Cerebellar nuclear complex (tissue), 1 donor: ENCODE measurements around the gene IRF6.

ENCODE experiments used
- DNase-seq, 2 experiments: peaks; one replicate each; lab custom pipeline; 2025; lab: John Stamatoyannopoulos, UW

Gene IRF6

GRCh38 chr1:209759829-209760359 is 46.0 kb downstream of the IRF6 start:
- no peak for DNase-seq

GRCh38 chr1:209758400-209758799 is 47.5 kb downstream of the IRF6 start:
- no peak for DNase-seq

- no peak for DNase-seq
Measured at GRCh38 chr1:209756615-209757445, 49.1 kb downstream of the IRF6 start.

- no peak for DNase-seq
Measured at GRCh38 chr1:209755926-209756614, 49.9 kb downstream of the IRF6 start, which contains the start of gene TRAF3IP3. Gene TRAF3IP3, plus strand, starts transcription at chr1:209756053. Its CDS starts 3,987 bp downstream, at chr1:209760040.

DNA sequence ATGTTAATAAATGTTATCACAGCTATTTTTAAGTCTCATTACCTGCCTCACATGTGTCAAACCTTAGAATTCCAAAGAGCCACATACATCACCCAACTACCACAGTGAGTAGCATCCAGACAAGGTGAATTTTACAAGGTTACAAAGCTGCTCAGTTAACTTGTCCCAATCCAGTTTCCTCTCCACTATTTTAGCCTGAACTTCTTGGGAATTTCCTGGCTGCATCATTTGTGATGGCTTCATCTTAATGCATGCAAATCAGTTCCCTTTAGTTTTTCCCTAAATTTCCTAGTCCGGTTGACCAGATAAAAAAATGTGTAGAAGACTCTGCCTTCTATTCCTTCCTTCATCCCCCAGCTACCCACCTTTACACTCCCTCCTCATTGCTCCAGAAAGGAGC is 50.7 kb downstream of the IRF6 start:
- DNase-seq = no peak

GRCh38 chr1:209752890-209753289 is 53.1 kb downstream of the IRF6 start:
- no peak for DNase-seq

DNA sequence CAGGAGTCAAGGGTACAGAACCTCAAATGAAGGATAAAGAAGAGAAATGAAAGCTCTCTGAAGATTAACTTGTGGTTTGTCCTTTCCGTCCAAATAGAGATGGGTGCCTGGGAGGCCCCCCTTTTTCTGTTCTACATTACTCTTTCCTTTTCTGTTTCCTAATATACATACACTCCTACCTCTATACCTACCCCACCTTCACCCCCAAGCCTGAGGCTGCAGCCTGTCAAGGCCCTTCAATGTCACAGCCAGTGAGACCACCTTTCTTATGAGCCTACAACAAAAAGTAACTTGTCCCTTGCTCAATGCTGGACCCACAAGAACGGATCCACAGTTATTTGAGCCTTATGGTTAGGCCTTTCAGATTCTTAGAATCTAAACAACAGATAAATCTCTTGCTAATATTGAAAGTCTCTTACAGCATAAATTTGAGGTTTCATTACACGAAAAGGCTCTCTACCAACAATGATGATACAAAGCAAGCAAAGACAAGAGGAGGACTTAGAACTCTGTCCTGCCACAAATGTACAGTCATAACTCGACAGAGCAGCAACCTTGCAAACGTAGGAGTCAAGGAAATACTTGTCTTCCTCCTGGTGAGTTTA is 54.2 kb downstream of the IRF6 start:
- no peak for DNase-seq

DNA sequence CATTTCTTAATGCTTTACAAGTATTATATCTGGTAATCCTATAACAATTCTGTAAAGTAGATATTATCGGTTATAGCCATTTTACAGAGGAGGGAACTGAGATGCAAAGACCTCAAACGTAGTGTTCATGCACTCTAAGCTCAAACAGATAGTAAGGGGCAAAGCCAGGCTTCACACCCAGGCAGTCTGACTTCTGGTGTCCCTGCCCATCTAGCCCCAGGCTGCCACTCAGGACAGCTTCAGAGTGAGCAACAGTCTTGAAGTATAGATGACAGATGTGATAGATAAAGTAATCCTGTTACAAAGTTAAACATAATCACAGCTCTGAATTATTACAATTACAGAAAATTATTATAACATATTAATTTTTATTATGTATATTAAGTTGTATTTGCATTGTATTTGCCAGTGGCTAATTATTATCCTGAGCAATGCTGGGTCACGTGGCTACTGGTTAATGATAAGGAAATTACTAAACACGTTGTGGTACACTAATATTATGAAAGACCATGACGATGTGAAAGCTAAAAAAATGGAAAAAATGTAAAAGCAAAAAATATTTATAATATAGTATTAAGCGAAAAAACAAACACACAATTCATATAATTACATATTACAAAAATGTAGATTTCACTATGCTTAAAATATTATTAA is 56.1 kb downstream of the IRF6 start:
- no peak for DNase-seq

- DNase-seq = no peak
Measured at GRCh38 chr1:209749205-209749604, 56.7 kb downstream of the IRF6 start.

GRCh38 chr1:209748620-209749019 is 57.3 kb downstream of the IRF6 start:
- no peak for DNase-seq

GRCh38 chr1:209747580-209748262 is 58.2 kb downstream of the IRF6 start:
- no peak for DNase-seq

DNA sequence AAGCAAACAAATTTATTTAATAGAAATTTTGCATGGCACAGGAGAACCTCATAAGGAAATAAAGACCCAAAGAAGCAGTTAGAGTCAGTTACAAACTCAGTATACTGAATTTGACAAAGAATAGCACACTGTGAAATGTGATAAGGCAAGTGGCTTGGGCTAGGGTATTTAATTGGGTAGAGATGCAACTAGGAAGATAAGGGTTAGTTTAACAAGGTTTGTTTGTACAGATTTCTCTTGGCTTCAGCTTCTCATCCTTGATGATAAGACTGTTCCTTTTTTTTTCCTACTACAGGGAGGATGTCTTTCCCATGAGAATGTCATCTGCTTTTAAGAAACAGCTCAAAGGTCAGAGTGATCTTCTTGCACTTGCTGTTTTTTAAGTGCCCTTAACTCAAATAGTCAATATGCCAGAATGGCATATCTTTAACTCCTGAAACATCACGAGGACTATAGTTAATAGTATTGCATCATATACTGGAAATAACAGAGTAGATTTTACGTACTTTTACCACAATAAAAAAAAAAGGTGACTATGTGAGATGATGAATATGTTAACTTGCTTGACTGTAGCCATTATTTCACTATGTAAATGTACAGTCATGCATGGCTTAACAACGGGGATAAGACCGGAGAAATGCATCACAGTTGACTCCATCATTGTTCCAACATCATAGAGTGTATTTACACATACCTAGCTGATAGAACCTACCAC is 59.3 kb downstream of the IRF6 start:
- DNase-seq = no peak

GRCh38 chr1:209743145-209743482 is 62.8 kb downstream of the IRF6 start:
- DNase-seq = no peak

- DNase-seq = no peak
Measured at GRCh38 chr1:209742409-209743144, 63.4 kb downstream of the IRF6 start.

DNA sequence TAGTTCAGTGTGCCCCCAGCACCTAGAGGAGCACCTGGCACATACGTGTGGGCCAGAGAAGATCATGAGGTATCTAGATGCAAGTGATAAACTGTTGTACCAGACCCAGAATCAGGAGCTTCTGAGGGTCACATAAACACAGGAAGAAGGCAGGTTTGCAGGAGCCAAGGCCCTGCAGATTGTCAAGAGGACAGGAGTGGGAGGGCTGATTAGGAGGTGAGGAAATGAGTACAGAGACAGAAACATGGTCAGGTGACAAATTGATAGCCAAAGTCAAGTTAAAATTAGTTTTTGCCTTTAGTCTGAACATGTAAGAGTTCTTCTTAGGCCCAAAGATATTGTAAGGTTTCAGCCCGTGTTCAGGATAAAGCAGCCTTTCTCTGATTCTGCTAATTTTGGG is 64.1 kb downstream of the IRF6 start:
- no peak for DNase-seq

DNA sequence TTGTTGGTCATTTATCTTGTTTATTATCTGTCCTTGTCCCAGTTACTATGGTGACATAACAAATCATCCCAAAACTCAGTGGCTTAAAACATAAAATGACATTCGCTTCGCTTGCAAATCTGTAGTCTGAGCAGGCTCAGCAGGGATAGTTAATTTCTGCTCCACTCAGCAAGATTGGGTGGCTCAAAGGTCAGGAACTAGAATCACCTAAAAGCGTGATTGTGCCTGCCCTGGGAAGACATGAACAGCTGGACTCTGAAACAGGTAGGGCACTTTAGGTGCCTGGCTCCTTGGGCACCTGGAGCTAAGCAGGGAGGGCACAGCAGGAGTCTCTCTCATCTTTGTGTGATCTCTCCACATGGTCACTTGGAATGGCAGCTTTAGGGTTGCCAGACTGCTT is 64.7 kb downstream of the IRF6 start:
- no peak for DNase-seq

DNA sequence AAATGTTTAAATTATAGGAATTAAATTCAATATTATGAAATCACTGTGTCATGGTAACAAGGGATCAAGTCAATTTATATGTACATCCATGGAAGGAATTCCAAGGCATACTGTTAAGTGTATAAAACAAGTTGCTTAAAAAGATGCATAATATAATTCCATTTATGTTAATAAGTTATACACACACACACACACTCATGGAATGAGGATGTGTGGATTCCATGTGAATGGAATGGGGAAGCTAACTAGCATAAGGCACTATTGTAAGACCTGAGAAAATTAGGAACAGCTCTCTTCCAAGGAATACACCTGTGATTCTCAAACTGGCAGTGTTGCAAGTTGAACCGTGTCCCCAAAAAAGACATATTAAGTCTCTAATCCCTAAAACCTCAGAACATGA is 67.7 kb downstream of the IRF6 start:
- no peak for DNase-seq

DNA sequence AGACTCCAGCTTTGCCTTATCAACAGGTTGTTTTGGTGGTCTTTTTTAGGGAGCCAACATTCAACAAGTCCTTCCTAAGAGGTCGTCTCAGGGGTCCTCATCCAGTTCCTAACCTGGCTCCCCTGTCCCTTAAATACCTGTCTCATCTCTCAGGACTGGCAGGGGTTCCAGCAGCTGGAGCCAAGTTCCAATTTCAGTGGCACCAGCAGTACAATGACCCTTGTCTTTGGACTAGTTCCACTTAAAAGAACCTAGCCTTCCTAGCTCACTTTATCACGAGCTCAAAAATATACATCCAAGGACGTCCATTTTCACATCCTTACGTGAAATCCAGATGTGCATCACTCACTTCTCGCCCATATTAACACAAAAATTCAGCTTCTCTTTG is 68.8 kb downstream of the IRF6 start:
- DNase-seq = no peak

DNA sequence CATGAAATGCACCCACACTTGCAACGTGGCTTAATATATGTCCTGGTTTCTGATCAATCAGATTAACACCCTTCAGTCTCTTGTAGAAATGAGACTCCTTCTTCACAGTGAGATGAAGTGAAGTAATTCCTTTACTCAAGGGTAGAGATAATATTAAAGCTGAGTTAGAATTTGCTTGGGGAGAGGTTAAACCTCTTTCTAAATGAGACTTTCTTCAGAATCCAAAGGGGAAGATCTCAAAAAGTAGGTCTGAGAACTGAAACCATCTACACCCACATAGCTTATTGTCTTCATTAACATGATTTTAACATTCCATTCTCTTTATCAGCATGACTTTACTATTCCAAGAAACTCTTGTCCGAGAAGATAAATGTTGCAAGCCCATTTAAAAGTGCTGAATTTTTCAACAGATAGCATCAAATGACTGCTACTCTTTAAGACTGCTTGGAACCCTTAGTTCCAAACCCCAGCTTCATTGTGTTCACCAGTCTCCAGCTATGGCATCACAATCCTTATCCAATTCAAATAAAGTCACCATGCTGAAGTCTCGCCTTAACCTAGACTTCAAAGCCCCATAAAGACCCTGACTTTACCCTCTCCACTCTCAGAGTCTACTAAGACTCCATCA is 69.3 kb downstream of the IRF6 start:
- no peak for DNase-seq
